GM12878 (cell line): Measurements from ENCODE around the gene NOVA2. TPM values are rescaled to one million over a fixed set of nuclear protein-coding genes. Genes with fewer than 3 reads are reported as not detected.

Experiments
- ATAC-seq: fragments of 200-7000 bp; cut with Tn5 transposase; 3 replicates; pipeline ENCODE4 v1.9.1; 2020; ENCODE audit warnings: mild to moderate bottlenecking, moderate library complexity
- BruUV-seq: library from RNA; stranded (reverse); fragments of 400-500 nt; replicated peaks from 2 replicates; lab custom pipeline; 2021; lab: Mats Ljungman, UMichigan
- CTCF ChIA-PET: fragments of 300-600 bp; sonication (Branson Sonifier 250); formaldehyde crosslinking; extraction: SDS; loops from one replicate; lab custom pipeline; 2021; ENCODE audit warnings: inconsistent platforms; lab: Yijun Ruan, JAX
- POLR2A ChIA-PET: fragments of 350-600 bp; formaldehyde crosslinking; extraction: SDS; loops from one replicate; lab custom pipeline; 2021; ENCODE audit warnings: inconsistent platforms; lab: Charles Lee
- RAD21 ChIA-PET: fragments of 300-600 bp; sonication (Branson Sonifier 250); formaldehyde crosslinking; loops from one replicate; lab custom pipeline; 2023; ENCODE audit warnings: antibody characterized with exemption; ENCODE audit not compliant: unreplicated experiment; lab: Charles Lee
- SMC1A ChIA-PET: fragments of 300-600 bp; sonication (Branson Sonifier 250); formaldehyde crosslinking; loops from one replicate; lab custom pipeline; 2023; ENCODE audit not compliant: unreplicated experiment, uncharacterized antibody; lab: Charles Lee
- DNase-seq: peaks from one replicate; pipeline ENCODE4 v3.0.0-alpha.2; 2011; ENCODE audit warnings: low read depth, low spot score
- FAIRE-seq: peaks from 3 replicates; lab custom pipeline; 2011; peaks lifted over from hg19 to GRCh38; lab: Jason Lieb, UNC
- H2AFZ ChIP-seq: 2 replicates; pipeline ENCODE4 v1.6.0; 2011; ENCODE audit warnings: low read depth, low read length, control low read depth; ENCODE audit not compliant: control insufficient read depth
- H3K27ac ChIP-seq: 2 replicates; pipeline ENCODE4 v1.5.1; 2011; ENCODE audit warnings: control low read depth; ENCODE audit not compliant: control insufficient read depth, insufficient read depth
- H3K27me3 ChIP-seq, 2 experiments: replicated peaks in 1 of 2; 2 replicates each; pipeline versions ENCODE4 v1.6.0 to v1.6.1; 2011; ENCODE audit warnings: low read length in 1 of 2; ENCODE audit not compliant: control insufficient read depth in 2 of 2, insufficient read depth in 2 of 2
- H3K36me3 ChIP-seq, 2 experiments: 2 replicates each; pipeline ENCODE4 v1.5.1; 2011; ENCODE audit warnings: low read length in 1 of 2; ENCODE audit not compliant: control insufficient read depth in 2 of 2, insufficient read depth in 2 of 2
- H3K4me1 ChIP-seq: 2 replicates; pipeline ENCODE4 v1.6.1; 2011; ENCODE audit warnings: mild to moderate bottlenecking, low read length, moderate library complexity, mixed read lengths; ENCODE audit not compliant: control insufficient read depth, insufficient read depth
- H3K4me2 ChIP-seq: 2 replicates; pipeline ENCODE4 v1.6.0; 2011; ENCODE audit warnings: control low read depth; ENCODE audit not compliant: control insufficient read depth, insufficient read depth
- H3K4me3 ChIP-seq: fragments of 200-600 bp; sonication (generic); 2 replicates; pipeline ENCODE4 v1.5.1; 2016
- H3K79me2 ChIP-seq: 2 replicates; pipeline ENCODE4 v1.6.0; 2011; ENCODE audit warnings: low read length; ENCODE audit not compliant: control insufficient read depth, insufficient read depth
- H3K9ac ChIP-seq: 2 replicates; pipeline ENCODE4 v1.8.0; 2011; ENCODE audit warnings: low read length, control low read depth, mixed read lengths; ENCODE audit not compliant: control insufficient read depth, insufficient read depth
- H3K9me3 ChIP-seq: replicated peaks from 3 replicates; pipeline ENCODE4 v1.5.1; 2011; ENCODE audit warnings: mild to moderate bottlenecking, low read length; ENCODE audit not compliant: control insufficient read depth, insufficient read depth
- H4K20me1 ChIP-seq: 2 replicates; pipeline ENCODE4 v1.6.0; 2011; ENCODE audit not compliant: control insufficient read depth, insufficient read depth
- ATF7 ChIP-seq: fragments of 450-650 bp; IDR thresholded peaks from 2 replicates; pipeline ENCODE4 v1.6.1; 2016; ENCODE audit warnings: low read depth, mild to moderate bottlenecking
- CREB1 ChIP-seq: IDR thresholded peaks from 2 replicates; pipeline ENCODE4 v1.6.1; 2012; ENCODE audit warnings: low read depth, mild to moderate bottlenecking, inconsistent platforms
- CREM ChIP-seq: IDR thresholded peaks from 2 replicates; pipeline ENCODE4 v1.6.1; 2014; ENCODE audit warnings: antibody characterized with exemption, low read depth
- GATAD2B ChIP-seq: fragments of 450-650 bp; conservative IDR thresholded peaks from 2 replicates; pipeline ENCODE4 v1.6.1; 2017; ENCODE audit warnings: low read depth, mild to moderate bottlenecking, moderate library complexity
- PAX8 ChIP-seq: fragments of 450-650 bp; IDR thresholded peaks from 2 replicates; pipeline ENCODE4 v1.6.1; 2017; ENCODE audit warnings: mild to moderate bottlenecking, moderate library complexity
- YBX1 ChIP-seq: fragments of 450-650 bp; IDR thresholded peaks from 2 replicates; pipeline ENCODE4 v1.6.1; 2016; ENCODE audit warnings: antibody characterized with exemption
- WGBS: methylation state at CpG from one replicate; pipeline ENCODE4 v1.1.6; 2016; ENCODE audit warnings: low lambda C conversion rate; ENCODE audit not compliant: insufficient replicate concordance, insufficient coverage; ENCODE audit errors: missing lambda C conversion rate; 5-methylcytosine and 5-hydroxymethylcytosine counted together
- in situ Hi-C: fragments of 300-500 bp; cut with MboI; formaldehyde crosslinking; loops from 9 replicates; pipeline ENCODE4 v1.14.3; 2018; ENCODE audit warnings: mixed read lengths
- intact Hi-C: fragments of 100-400 bp; cut with micrococcal nuclease; formaldehyde crosslinking; loops from one replicate; pipeline ENCODE4 v1.14.2; 2022; ENCODE audit not compliant: unreplicated experiment
- polyA plus RNA-seq, 11 experiments: library from polyadenylated mRNA; depleted of rRNA in 4 of 11; unstranded in 6 of 11; stranded (reverse) in 5 of 11; fragments of >200 nt; fragmentation: Nextera tagmentation in 4 of 11; fragmentation: Illumina TruSeq in 1 of 11; extraction: Ambion mirVana in 4 of 11; extraction: Trizol in 1 of 11; gene quantifications; 1 replicate in 1 of 11; 2 replicates in 10 of 11; pipeline versions ENCODE4 v1.2.1 to v1.2.3, GENCODE V29; 2011 to 2016; ENCODE audit warnings: inconsistent platforms in 2 of 11, missing spikeins in 2 of 11, low read depth in 1 of 11
- total RNA-seq, 4 experiments: library from RNA; depleted of rRNA in 3 of 4; stranded (reverse); fragments of >200 nt in 3 of 4; fragmentation: Illumina TruSeq in 1 of 4; extraction: Trizol in 1 of 4; gene quantifications; 2 replicates each; pipeline versions ENCODE4 v1.2.1 to v1.2.3, GENCODE V29; 2013 to 2021
- TF ChIP-seq, protein P1 (sequence below), 3 experiments: IDR thresholded peaks in 2 of 3; conservative IDR thresholded peaks in 1 of 3; 2 replicates each; pipeline ENCODE4 v1.5.1; 2011; ENCODE audit warnings: low read depth in 3 of 3, low read length in 3 of 3, mild to moderate bottlenecking in 3 of 3, control low read depth in 2 of 3, moderate library complexity in 2 of 3, inconsistent platforms in 1 of 3, mixed read lengths in 1 of 3; ENCODE audit not compliant: control insufficient read depth in 2 of 3, insufficient read depth in 1 of 3; ENCODE audit errors: extremely low read depth in 1 of 3
- TF ChIP-seq, protein P2 (sequence below): fragments of 450-650 bp; IDR thresholded peaks from 2 replicates; pipeline ENCODE4 v1.6.1; 2016; ENCODE audit warnings: mild to moderate bottlenecking, moderate library complexity, borderline replicate concordance

NOVA2 gene
- total and polyA plus RNA-seq, 10 of the 15 experiments (the other 5 are each of a cell fraction or from before 2014, with no cell fraction given): under 0.01 to 0.44 (median 0.03) TPM; not detected in 4

DNA sequence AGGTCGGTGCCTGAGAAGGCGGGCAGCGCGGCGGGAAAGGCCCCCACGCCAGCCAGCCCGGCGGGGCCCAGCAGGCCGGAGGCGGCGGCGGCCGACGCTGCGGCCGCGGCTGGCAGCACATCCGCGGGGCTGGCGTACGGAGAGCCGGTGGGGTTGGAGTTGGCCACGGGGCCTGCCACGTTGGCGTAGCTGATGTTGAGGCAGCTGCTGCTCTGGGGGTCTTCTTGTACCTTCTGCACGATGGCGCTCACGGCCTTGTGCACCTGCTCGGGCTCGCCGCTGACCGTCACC, 33.2 kb downstream of the NOVA2 start:
- ChIA-PET RAD21 (no interaction called here), SMC1A (no interaction called here), CTCF (no interaction called here), POLR2A (no interaction called here)
- intact Hi-C loops: no loop called here
- Histone ChIP-seq H3K27ac (no peak overlapping the region), H3K36me3 (no peaks in the 10 kb centered on the region), H3K9me3 (no peaks in the 10 kb centered on the region), H3K79me2 (no peaks in the 10 kb centered on the region), H3K4me3 (no peak overlapping the region), H2AFZ (no peak overlapping the region), H3K4me1 (no peaks in the 10 kb centered on the region), H3K9ac (no peak overlapping the region), H3K4me2 (no peak overlapping the region), H4K20me1 (no peaks in the 10 kb centered on the region), H3K27me3 (no peaks in the 10 kb centered on the region)
- no peak for DNase-seq
- BruUV-seq: no TSS peak
- FAIRE-seq: no peak
- 59% methylated on average over 31 of the region's 32 CpGs for WGBS
- TF ChIP-seq CREB1 (no peak), GATAD2B (no peak), PAX8 (no peak), CREM (no peak), ATF7 (no peak), YBX1 (no peak)
- TF ChIP-seq, protein P1, sequence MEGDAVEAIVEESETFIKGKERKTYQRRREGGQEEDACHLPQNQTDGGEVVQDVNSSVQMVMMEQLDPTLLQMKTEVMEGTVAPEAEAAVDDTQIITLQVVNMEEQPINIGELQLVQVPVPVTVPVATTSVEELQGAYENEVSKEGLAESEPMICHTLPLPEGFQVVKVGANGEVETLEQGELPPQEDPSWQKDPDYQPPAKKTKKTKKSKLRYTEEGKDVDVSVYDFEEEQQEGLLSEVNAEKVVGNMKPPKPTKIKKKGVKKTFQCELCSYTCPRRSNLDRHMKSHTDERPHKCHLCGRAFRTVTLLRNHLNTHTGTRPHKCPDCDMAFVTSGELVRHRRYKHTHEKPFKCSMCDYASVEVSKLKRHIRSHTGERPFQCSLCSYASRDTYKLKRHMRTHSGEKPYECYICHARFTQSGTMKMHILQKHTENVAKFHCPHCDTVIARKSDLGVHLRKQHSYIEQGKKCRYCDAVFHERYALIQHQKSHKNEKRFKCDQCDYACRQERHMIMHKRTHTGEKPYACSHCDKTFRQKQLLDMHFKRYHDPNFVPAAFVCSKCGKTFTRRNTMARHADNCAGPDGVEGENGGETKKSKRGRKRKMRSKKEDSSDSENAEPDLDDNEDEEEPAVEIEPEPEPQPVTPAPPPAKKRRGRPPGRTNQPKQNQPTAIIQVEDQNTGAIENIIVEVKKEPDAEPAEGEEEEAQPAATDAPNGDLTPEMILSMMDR (IDR thresholded peaks at IDR 0.05 in 2 of 3, conservative IDR thresholded peaks at IDR 0.05 in 1 of 3; ENCODE audit: control insufficient read depth in 2 of 3, extremely low read depth in 1 of 3, insufficient read depth in 1 of 3, low read depth in 3 of 3, low read length in 3 of 3): no peak
- TF ChIP-seq, protein P2, sequence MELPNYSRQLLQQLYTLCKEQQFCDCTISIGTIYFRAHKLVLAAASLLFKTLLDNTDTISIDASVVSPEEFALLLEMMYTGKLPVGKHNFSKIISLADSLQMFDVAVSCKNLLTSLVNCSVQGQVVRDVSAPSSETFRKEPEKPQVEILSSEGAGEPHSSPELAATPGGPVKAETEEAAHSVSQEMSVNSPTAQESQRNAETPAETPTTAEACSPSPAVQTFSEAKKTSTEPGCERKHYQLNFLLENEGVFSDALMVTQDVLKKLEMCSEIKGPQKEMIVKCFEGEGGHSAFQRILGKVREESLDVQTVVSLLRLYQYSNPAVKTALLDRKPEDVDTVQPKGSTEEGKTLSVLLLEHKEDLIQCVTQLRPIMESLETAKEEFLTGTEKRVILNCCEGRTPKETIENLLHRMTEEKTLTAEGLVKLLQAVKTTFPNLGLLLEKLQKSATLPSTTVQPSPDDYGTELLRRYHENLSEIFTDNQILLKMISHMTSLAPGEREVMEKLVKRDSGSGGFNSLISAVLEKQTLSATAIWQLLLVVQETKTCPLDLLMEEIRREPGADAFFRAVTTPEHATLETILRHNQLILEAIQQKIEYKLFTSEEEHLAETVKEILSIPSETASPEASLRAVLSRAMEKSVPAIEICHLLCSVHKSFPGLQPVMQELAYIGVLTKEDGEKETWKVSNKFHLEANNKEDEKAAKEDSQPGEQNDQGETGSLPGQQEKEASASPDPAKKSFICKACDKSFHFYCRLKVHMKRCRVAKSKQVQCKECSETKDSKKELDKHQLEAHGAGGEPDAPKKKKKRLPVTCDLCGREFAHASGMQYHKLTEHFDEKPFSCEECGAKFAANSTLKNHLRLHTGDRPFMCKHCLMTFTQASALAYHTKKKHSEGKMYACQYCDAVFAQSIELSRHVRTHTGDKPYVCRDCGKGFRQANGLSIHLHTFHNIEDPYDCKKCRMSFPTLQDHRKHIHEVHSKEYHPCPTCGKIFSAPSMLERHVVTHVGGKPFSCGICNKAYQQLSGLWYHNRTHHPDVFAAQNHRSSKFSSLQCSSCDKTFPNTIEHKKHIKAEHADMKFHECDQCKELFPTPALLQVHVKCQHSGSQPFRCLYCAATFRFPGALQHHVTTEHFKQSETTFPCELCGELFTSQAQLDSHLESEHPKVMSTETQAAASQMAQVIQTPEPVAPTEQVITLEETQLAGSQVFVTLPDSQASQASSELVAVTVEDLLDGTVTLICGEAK: no peak
- ATAC-seq: no peak
- in situ Hi-C loops: no loop called here
